ENCODE measurements around the gene PCCA. TPM values are rescaled to one million over a fixed set of nuclear protein-coding genes. Genes with fewer than 3 reads are reported as not detected.

PCCA gene
- total and polyA plus RNA-seq, 4 donors: 8.3 to 71.8 (median 22.8) TPM

DNA sequence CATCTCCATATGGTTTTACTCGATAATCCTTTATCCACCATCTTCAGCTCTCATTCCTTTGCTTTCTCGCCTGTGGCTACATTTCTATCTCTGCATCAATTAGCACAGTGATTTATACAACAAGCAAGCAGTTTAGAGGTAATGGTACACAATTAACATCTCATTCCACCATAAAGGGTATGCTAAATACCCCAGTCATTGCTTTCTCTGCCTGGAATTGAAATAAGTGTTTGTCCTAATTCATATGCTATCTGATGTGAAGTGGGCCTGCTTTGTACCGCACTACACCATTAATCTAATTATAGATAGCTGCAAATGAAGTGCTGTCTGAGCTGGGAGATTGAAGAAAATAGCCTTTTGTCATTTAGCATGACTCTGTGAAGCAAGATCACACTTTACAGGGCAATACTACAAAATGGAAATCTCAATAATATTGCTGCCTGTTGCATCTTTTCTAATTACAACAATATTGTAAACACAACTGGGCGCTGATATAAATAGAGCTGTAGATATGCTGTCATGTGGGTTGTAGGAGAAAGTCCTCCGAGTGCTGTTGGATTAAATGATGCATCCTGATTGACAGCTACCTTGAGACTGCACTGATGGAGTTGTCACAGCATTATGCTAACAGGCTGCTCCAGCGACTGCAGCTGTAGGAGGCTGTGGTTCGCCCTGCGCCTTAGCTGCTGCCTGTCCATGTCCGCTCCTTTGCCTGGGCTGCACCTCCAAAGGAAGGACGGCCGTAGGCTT, 421.5 kb downstream of the PCCA start:
- H3K27ac ChIP-seq (ENCODE audit: low read depth in 1 of 2, low read length in 1 of 2): no peak overlapping the region
- no peaks in the 10 kb centered on the region for H3K36me3 ChIP-seq (ENCODE audit: control insufficient read depth in 4 of 4, insufficient read depth in 4 of 4, low read length in 4 of 4)
- H3K27me3 ChIP-seq (ENCODE audit: control insufficient read depth in 3 of 3, insufficient read depth in 3 of 3, low read length in 2 of 3): no peaks in the 10 kb centered on the region
- no peaks in the 10 kb centered on the region for H3K9me3 ChIP-seq (ENCODE audit: control insufficient read depth in 4 of 4, insufficient read depth in 3 of 4, low read length in 3 of 4)
- H3K9ac ChIP-seq (ENCODE audit: insufficient read depth in 1 of 2, low read length in 2 of 2): no peak overlapping the region
- TF ChIP-seq, protein P1, sequence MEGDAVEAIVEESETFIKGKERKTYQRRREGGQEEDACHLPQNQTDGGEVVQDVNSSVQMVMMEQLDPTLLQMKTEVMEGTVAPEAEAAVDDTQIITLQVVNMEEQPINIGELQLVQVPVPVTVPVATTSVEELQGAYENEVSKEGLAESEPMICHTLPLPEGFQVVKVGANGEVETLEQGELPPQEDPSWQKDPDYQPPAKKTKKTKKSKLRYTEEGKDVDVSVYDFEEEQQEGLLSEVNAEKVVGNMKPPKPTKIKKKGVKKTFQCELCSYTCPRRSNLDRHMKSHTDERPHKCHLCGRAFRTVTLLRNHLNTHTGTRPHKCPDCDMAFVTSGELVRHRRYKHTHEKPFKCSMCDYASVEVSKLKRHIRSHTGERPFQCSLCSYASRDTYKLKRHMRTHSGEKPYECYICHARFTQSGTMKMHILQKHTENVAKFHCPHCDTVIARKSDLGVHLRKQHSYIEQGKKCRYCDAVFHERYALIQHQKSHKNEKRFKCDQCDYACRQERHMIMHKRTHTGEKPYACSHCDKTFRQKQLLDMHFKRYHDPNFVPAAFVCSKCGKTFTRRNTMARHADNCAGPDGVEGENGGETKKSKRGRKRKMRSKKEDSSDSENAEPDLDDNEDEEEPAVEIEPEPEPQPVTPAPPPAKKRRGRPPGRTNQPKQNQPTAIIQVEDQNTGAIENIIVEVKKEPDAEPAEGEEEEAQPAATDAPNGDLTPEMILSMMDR (IDR thresholded peaks at IDR 0.05; ENCODE audit: control extremely low read depth, extremely low read depth): no peak
- no peak for ATAC-seq (ENCODE audit: insufficient read depth, low FRiP score)
- no peak for DNase-seq
- WGBS, 2 donors: 93 to 95% methylated on average over 11 of the region's 11 CpGs
- H3K4me1 ChIP-seq (ENCODE audit: control insufficient read depth in 5 of 5, insufficient read depth in 5 of 5, low read length in 5 of 5): peaks cover 0 to 31% (median 1%) of the 10 kb centered on the region in 5 donors
- no peak overlapping the region for H3K4me3 ChIP-seq

- Histone ChIP-seq H3K4me3 (no peak overlapping the region), H3K4me1 (ENCODE audit: control insufficient read depth in 5 of 5, insufficient read depth in 5 of 5, low read length in 5 of 5) (peaks cover 0 to 41% (median 0%) of the 10 kb centered on the region in 5 donors), H3K36me3 (ENCODE audit: control insufficient read depth in 4 of 4, insufficient read depth in 4 of 4, low read length in 4 of 4) (no peaks in the 10 kb centered on the region), H3K27ac (ENCODE audit: low read depth in 1 of 2, low read length in 1 of 2) (no peak overlapping the region), H3K27me3 (ENCODE audit: control insufficient read depth in 3 of 3, insufficient read depth in 3 of 3, low read length in 2 of 3) (no peaks in the 10 kb centered on the region), H3K9me3 (ENCODE audit: control insufficient read depth in 4 of 4, insufficient read depth in 3 of 4, low read length in 3 of 4) (no peaks in the 10 kb centered on the region), H3K9ac (ENCODE audit: insufficient read depth in 1 of 2, low read length in 2 of 2) (no peak overlapping the region)
- TF ChIP-seq, protein P1 (IDR thresholded peaks at IDR 0.05; ENCODE audit: control extremely low read depth, extremely low read depth): no peak
- WGBS, 2 donors: 69 to 72% methylated on average over 7 of the region's 7 CpGs
- no peak for DNase-seq
- ATAC-seq (ENCODE audit: insufficient read depth, low FRiP score): no peak
These were observed 422.6 kb downstream of the PCCA start for GRCh38 chr13:100511466-100511865.

GRCh38 chr13:100512422-100512821, 423.5 kb downstream of the PCCA start:
- Histone ChIP-seq H3K27ac (ENCODE audit: low read depth in 1 of 2, low read length in 1 of 2) (no peak overlapping the region), H3K9me3 (ENCODE audit: control insufficient read depth in 4 of 4, insufficient read depth in 3 of 4, low read length in 3 of 4) (no peaks in the 10 kb centered on the region), H3K9ac (ENCODE audit: insufficient read depth in 1 of 2, low read length in 2 of 2) (no peak overlapping the region), H3K4me1 (ENCODE audit: control insufficient read depth in 5 of 5, insufficient read depth in 5 of 5, low read length in 5 of 5) (peaks cover 0 to 48% (median 3%) of the 10 kb centered on the region in 5 donors), H3K27me3 (ENCODE audit: control insufficient read depth in 3 of 3, insufficient read depth in 3 of 3, low read length in 2 of 3) (no peaks in the 10 kb centered on the region), H3K4me3 (no peak overlapping the region), H3K36me3 (ENCODE audit: control insufficient read depth in 4 of 4, insufficient read depth in 4 of 4, low read length in 4 of 4) (no peaks in the 10 kb centered on the region)
- ATAC-seq (ENCODE audit: insufficient read depth, low FRiP score) (no peak), DNase-seq (no peak)
- TF ChIP-seq, protein P1 (IDR thresholded peaks at IDR 0.05; ENCODE audit: control extremely low read depth, extremely low read depth): no peak
- WGBS, 2 donors: 94 to 97% methylated on average over 9 of the region's 9 CpGs

Data from lung (tissue), 12 donors.